Kidney (tissue), 14 donors: ENCODE measurements around the gene BST1. TPM values are rescaled to one million over a fixed set of nuclear protein-coding genes. Genes with fewer than 3 reads are reported as not detected.

ENCODE experiments used
- DNase-seq, 5 donors: peaks; one replicate each; pipeline ENCODE4 v3.0.0-alpha.2; 2013 to 2020
- FAIRE-seq: peaks from 2 replicates; lab custom pipeline; 2012; peaks lifted over from hg19 to GRCh38; lab: Jason Lieb, UNC
- H3K27ac ChIP-seq, 2 donors: one replicate each; pipeline ENCODE4 v1.7.0; 2013; ENCODE audit warnings: low read depth in 2 of 2, low read length in 2 of 2, inconsistent platforms in 1 of 2
- H3K27me3 ChIP-seq: one replicate; pipeline ENCODE4 v1.7.1; 2013; ENCODE audit warnings: low read length, inconsistent platforms; ENCODE audit not compliant: control insufficient read depth, insufficient read depth
- H3K36me3 ChIP-seq, 3 donors: one replicate each; pipeline versions ENCODE4 v1.7.0 to v1.7.1; 2013; ENCODE audit warnings: low read length in 3 of 3, control low read depth in 1 of 3, inconsistent platforms in 1 of 3; ENCODE audit not compliant: insufficient read depth in 3 of 3, control insufficient read depth in 2 of 3
- H3K4me1 ChIP-seq, 3 donors: one replicate each; pipeline versions ENCODE4 v1.7.0 to v1.7.1; 2013; ENCODE audit warnings: low read length in 3 of 3, inconsistent platforms in 1 of 3, low read depth in 1 of 3; ENCODE audit not compliant: control insufficient read depth in 2 of 3, insufficient read depth in 2 of 3
- H3K4me3 ChIP-seq, 3 donors: one replicate each; pipeline versions ENCODE4 v1.7.0 to v1.8.1; 2013; ENCODE audit warnings: low read length in 3 of 3, control low read depth in 1 of 3, inconsistent platforms in 1 of 3
- H3K9ac ChIP-seq, 3 donors: one replicate each; pipeline versions ENCODE4 v1.7.0 to v1.7.1; 2013; ENCODE audit warnings: low read length in 3 of 3, control low read depth in 1 of 3, inconsistent platforms in 1 of 3
- H3K9me3 ChIP-seq, 3 donors: one replicate each; pipeline versions ENCODE4 v1.7.0 to v1.7.1; 2013; ENCODE audit warnings: low read length in 3 of 3, control low read depth in 1 of 3, inconsistent platforms in 1 of 3; ENCODE audit not compliant: control insufficient read depth in 2 of 3, insufficient read depth in 1 of 3
- CTCF ChIP-seq: IDR thresholded peaks from 3 replicates; pipeline ENCODE4 v1.5.1; 2012; ENCODE audit warnings: mild to moderate bottlenecking, moderate library complexity, borderline replicate concordance; ENCODE audit not compliant: insufficient read depth; ENCODE audit errors: extremely low read depth
- intact Hi-C: fragments of 100-400 bp; cut with DNase I; formaldehyde crosslinking; loops from one replicate; pipeline ENCODE4 v1.11.1; 2022
- polyA plus RNA-seq: library from polyadenylated mRNA; stranded (reverse); fragments of 350-450 nt; fragmentation: Illumina TruSeq; extraction: RNeasy Lipid Tissue Mini Kit (QIAGEN cat#74804); gene quantifications from one replicate; pipeline ENCODE4 v1.2.3, GENCODE V29; 2014; ENCODE audit warnings: low read depth, low replicate concordance; ENCODE audit not compliant: insufficient read depth
- total RNA-seq: library from RNA; stranded (reverse); fragmentation: NEBNext Ultra II Directional; extraction: Animal tissue kit (Norgen Biotek cat#: 25700); gene quantifications from one replicate; pipeline ENCODE4 v1.2.1, GENCODE V29; 2021
- donor health status: control.
- donor health status: control.
- donor health status: control.
- donor health status: control.
- donor health status: control.
- donor health status: DM: yes; HTN: yes; CAD: no.
- donor health status: Normal renal cell carcinoma (clear cell type).

BST1 gene
- total and polyA plus RNA-seq, 2 donors from 2014 or later: 5.3 to 19.0 TPM

GRCh38 chr4:15744016-15744545 is 41.2 kb downstream of the BST1 start:
- TF ChIP-seq CTCF: no peak
- H3K27ac ChIP-seq: no peak overlapping the region
- H3K9me3 ChIP-seq: peaks cover 0 to 10% (median 0%) of the 10 kb centered on the region in 3 donors
- H3K36me3 ChIP-seq: no peaks in the 10 kb centered on the region
- FAIRE-seq (no peak), DNase-seq (no peak)
- intact Hi-C loops: no loop called here
- H3K4me3 ChIP-seq: no peak overlapping the region
- H3K4me1 ChIP-seq: no peaks in the 10 kb centered on the region
- H3K9ac ChIP-seq: no peak overlapping the region
- no peaks in the 10 kb centered on the region for H3K27me3 ChIP-seq

GRCh38 chr4:15746110-15746509 is 43.2 kb downstream of the BST1 start:
- DNase-seq (no peak), FAIRE-seq (no peak)
- H3K9ac ChIP-seq: no peak overlapping the region
- H3K27ac ChIP-seq: no peak overlapping the region
- no peaks in the 10 kb centered on the region for H3K27me3 ChIP-seq
- H3K9me3 ChIP-seq: peaks cover 0 to 10% (median 0%) of the 10 kb centered on the region in 3 donors
- no peak for TF ChIP-seq CTCF
- intact Hi-C loops: no loop called here
- H3K4me1 ChIP-seq: no peaks in the 10 kb centered on the region
- no peaks in the 10 kb centered on the region for H3K36me3 ChIP-seq
- H3K4me3 ChIP-seq: no peak overlapping the region

- H3K9me3 ChIP-seq: no peaks in the 10 kb centered on the region
- peaks cover 0 to 2% (median 0%) of the 10 kb centered on the region in 3 donors for H3K4me1 ChIP-seq
- no peak overlapping the region for H3K9ac ChIP-seq
- H3K4me3 ChIP-seq: no peak overlapping the region
- no peaks in the 10 kb centered on the region for H3K36me3 ChIP-seq
- no peaks in the 10 kb centered on the region for H3K27me3 ChIP-seq
- no peak for TF ChIP-seq CTCF
- intact Hi-C loops: no loop called here
- peak in 2 of 5 donors; percentile 8 to 12 for DNase-seq
- FAIRE-seq: no peak
- H3K27ac ChIP-seq: no peak overlapping the region
Observed at GRCh38 chr4:15749001-15749400, 46.1 kb downstream of the BST1 start.

- no peaks in the 10 kb centered on the region for H3K9me3 ChIP-seq
- H3K4me1 ChIP-seq: peaks cover 0 to 2% (median 0%) of the 10 kb centered on the region in 3 donors
- no peak overlapping the region for H3K4me3 ChIP-seq
- H3K27me3 ChIP-seq: no peaks in the 10 kb centered on the region
- no peak for DNase-seq
- H3K27ac ChIP-seq: no peak overlapping the region
- no peak overlapping the region for H3K9ac ChIP-seq
- intact Hi-C loops: no loop called here
- no peak for FAIRE-seq
- no peaks in the 10 kb centered on the region for H3K36me3 ChIP-seq
- no peak for TF ChIP-seq CTCF
Observed at GRCh38 chr4:15751153-15751552, 48.3 kb downstream of the BST1 start.
